Ishikawa (cell line): ENCODE data around the gene S100A6.

Experiments
- CEBPB ChIP-seq: IDR thresholded peaks from 2 replicates; pipeline ENCODE4 v1.6.1; 2012
- CREB1 ChIP-seq: IDR thresholded peaks from 2 replicates; pipeline ENCODE4 v1.6.1; 2012; ENCODE audit warnings: low read depth
- EGR1 ChIP-seq: IDR thresholded peaks from 2 replicates; pipeline ENCODE4 v1.6.1; 2012
- EP300 ChIP-seq: IDR thresholded peaks from 2 replicates; pipeline ENCODE4 v1.6.1; 2012; ENCODE audit warnings: borderline replicate concordance
- FOXM1 ChIP-seq: IDR thresholded peaks from 2 replicates; pipeline ENCODE4 v1.6.1; 2012; ENCODE audit warnings: low read depth, borderline replicate concordance
- NFIC ChIP-seq: IDR thresholded peaks from 2 replicates; pipeline ENCODE4 v1.6.1; 2012
- RAD21 ChIP-seq: IDR thresholded peaks from 2 replicates; pipeline ENCODE4 v1.6.1; 2012; ENCODE audit warnings: low read depth
- TAF1 ChIP-seq: IDR thresholded peaks from 2 replicates; pipeline ENCODE4 v1.6.1; 2012; ENCODE audit warnings: low read depth, mild to moderate bottlenecking
- TCF12 ChIP-seq: IDR thresholded peaks from 2 replicates; pipeline ENCODE4 v1.6.1; 2012; ENCODE audit warnings: low read depth
- TEAD4 ChIP-seq: IDR thresholded peaks from 2 replicates; pipeline ENCODE4 v1.6.1; 2012
- YY1 ChIP-seq: IDR thresholded peaks from 2 replicates; pipeline ENCODE4 v1.6.1; 2012; ENCODE audit warnings: low read depth
- ZBTB7A ChIP-seq: IDR thresholded peaks from 2 replicates; pipeline ENCODE4 v1.6.1; 2012; ENCODE audit warnings: low read depth
- TF ChIP-seq, protein P1 (sequence below): IDR thresholded peaks from 2 replicates; pipeline ENCODE4 v1.6.1; 2012
- TF ChIP-seq, protein P2 (sequence below): IDR thresholded peaks from 2 replicates; pipeline ENCODE4 v1.6.1; 2012
- TF ChIP-seq, protein P3 (sequence below): IDR thresholded peaks from 2 replicates; pipeline ENCODE4 v1.6.1; 2012; ENCODE audit warnings: low read depth, mild to moderate bottlenecking

The S100A6 gene

DNA sequence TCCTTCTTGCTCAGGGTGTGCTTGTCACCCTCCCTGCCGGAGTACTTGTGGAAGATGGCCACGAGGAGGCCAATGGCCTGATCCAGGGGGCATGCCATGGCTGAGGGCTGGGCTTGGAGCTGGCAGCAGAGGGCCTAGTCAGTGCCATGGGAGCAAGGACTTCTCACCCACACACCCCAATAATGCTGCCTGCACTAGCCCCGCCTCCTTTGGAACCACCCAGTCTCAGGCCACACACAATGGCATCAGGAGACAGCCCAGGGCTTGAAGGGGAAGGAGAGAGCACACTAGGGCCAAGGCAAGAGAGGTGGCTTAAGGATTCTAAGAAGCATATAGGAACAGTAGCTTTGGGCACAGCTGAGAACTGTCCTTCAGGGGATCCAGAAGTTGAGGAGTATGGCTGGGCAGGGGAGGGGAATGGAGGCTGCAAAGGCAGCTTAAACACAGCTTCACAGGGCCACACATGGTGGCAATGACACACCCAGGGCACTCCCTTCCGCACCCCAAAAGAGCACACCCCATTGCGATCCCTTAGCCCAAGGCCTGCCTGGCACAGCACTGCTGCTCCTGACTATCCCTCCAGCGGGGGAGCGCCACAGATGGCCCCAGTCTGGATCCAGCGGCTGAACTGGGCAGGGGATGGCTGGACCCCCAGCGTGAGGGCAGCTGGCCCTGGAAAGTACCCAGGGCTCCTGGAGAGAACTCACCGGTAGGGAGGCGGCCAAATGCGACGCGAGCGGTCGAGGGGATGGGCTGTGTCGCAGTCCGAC lies at the start of gene S100A6:
S100A6 (minus strand) TSS at position 750 of the 770 bp plus-strand sequence; CDS start at position 98, 652 bp downstream.
- TF ChIP-seq TCF12: peak; percentile 21; the same call in 1 of the 2 replicates
- no peak for TF ChIP-seq NFIC
- TF ChIP-seq ZBTB7A: peak; percentile 68; the same call in 1 of the 2 replicates
- no peak for TF ChIP-seq EGR1
- no peak for TF ChIP-seq TEAD4
- no peak for TF ChIP-seq CREB1
- no peak for TF ChIP-seq EP300
- no peak for TF ChIP-seq FOXM1
- no peak for TF ChIP-seq RAD21
- TF ChIP-seq, protein P1, sequence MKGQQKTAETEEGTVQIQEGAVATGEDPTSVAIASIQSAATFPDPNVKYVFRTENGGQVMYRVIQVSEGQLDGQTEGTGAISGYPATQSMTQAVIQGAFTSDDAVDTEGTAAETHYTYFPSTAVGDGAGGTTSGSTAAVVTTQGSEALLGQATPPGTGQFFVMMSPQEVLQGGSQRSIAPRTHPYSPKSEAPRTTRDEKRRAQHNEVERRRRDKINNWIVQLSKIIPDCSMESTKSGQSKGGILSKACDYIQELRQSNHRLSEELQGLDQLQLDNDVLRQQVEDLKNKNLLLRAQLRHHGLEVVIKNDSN: no peak
- TF ChIP-seq YY1: 0 out of 2 replicates have a peak, but pooled peaks have one; percentile 24

DNA sequence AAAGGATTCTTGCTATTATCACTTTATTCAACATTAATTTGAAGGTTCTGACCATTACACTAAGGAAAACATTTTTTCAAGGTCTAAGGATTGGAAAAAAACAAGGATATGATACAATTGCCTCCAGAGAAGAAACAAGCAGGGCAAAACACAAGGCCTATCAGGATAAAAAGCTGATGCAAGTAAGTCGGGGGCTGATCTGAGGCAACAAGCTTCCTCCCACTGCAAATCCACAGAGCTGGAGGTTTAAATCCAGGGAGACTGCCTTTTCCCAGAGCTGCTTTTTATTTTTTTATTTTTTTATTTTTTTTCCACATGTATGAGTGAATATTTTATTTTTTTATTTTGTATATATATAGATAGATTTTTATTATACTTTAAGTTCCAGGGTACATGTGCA lies 49.2 kb upstream of the S100A6 start:
- TF ChIP-seq, protein P1: no peak
- TF ChIP-seq CREB1 (no peak), TAF1 (no peak), TCF12 (no peak)

DNA sequence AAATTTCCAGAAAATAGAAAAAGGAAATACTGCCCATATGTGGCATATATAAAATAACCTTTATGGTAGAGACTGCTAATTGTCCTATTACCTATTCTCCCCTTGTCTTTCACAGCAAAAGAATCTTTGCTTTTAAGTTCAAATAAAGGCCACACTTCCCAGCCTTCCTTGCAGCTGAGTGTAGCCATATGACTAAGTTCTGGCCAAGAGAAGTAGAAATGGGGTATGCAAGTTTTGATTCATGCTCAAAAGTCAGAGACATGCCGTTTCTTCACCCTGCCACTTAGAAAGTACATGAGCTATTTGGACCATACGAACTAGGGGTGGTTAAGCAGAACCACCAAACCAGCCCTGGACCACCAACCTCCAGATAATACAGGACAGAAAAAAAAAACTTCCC lies 48.2 kb upstream of the S100A6 start:
- TF ChIP-seq, protein P2, sequence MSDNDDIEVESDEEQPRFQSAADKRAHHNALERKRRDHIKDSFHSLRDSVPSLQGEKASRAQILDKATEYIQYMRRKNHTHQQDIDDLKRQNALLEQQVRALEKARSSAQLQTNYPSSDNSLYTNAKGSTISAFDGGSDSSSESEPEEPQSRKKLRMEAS: no peak
- no peak for TF ChIP-seq YY1
- TF ChIP-seq EP300: no peak
- TF ChIP-seq CREB1: no peak
- TF ChIP-seq NFIC: no peak
- no peak for TF ChIP-seq FOXM1
- TF ChIP-seq TEAD4: no peak
- TF ChIP-seq, protein P3, sequence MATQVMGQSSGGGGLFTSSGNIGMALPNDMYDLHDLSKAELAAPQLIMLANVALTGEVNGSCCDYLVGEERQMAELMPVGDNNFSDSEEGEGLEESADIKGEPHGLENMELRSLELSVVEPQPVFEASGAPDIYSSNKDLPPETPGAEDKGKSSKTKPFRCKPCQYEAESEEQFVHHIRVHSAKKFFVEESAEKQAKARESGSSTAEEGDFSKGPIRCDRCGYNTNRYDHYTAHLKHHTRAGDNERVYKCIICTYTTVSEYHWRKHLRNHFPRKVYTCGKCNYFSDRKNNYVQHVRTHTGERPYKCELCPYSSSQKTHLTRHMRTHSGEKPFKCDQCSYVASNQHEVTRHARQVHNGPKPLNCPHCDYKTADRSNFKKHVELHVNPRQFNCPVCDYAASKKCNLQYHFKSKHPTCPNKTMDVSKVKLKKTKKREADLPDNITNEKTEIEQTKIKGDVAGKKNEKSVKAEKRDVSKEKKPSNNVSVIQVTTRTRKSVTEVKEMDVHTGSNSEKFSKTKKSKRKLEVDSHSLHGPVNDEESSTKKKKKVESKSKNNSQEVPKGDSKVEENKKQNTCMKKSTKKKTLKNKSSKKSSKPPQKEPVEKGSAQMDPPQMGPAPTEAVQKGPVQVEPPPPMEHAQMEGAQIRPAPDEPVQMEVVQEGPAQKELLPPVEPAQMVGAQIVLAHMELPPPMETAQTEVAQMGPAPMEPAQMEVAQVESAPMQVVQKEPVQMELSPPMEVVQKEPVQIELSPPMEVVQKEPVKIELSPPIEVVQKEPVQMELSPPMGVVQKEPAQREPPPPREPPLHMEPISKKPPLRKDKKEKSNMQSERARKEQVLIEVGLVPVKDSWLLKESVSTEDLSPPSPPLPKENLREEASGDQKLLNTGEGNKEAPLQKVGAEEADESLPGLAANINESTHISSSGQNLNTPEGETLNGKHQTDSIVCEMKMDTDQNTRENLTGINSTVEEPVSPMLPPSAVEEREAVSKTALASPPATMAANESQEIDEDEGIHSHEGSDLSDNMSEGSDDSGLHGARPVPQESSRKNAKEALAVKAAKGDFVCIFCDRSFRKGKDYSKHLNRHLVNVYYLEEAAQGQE: no peak
- TF ChIP-seq ZBTB7A: no peak
- no peak for TF ChIP-seq EGR1

DNA sequence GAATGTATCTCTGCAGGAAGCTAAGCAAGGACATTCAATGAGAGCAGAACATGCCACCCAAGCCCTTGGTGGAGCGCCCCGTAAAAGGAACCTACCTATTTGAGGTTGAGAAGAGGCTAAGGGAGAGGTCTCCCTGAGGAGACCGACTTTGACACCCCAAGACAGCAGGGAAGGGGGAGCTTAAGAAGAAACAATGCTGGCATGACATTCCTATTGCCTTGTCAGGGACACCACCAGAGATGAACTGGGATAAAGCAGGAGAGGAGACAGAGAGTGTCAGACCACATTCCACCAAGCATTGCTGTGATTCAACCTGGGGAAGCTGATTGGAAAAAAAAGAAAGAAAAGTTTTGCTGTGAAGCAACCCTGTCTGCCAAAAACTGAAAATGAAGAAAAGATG lies 43.1 kb upstream of the S100A6 start:
- TF ChIP-seq NFIC (no peak), EGR1 (no peak), ZBTB7A (no peak), YY1 (no peak), RAD21 (no peak), CREB1 (no peak), CEBPB (no peak), TEAD4 (no peak), TCF12 (no peak), FOXM1 (no peak), EP300 (no peak), TAF1 (no peak)
- TF ChIP-seq, protein P3: no peak
- TF ChIP-seq, protein P2: no peak
- TF ChIP-seq, protein P1: no peak

DNA sequence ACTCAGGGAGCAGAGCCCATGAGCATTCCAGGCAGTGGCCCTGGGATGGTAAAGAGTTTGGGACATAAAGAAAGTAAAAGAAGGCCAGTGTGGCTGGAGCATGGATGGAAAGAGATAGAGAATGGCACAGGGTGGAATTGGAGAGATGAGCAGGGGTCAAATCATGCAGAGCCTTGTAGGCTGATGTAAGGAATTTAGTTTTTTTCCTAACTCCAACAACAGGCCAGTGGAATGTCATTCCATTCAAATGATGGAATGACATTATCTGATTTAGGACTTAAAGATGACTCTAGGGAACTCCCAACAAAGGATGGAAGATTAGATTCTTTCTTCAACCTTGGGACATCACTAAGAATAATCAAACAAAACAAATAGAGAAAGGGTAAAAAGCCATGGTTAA lies 42.7 kb upstream of the S100A6 start:
- no peak for TF ChIP-seq FOXM1
- no peak for TF ChIP-seq ZBTB7A
- TF ChIP-seq CREB1: no peak
- no peak for TF ChIP-seq EGR1
- TF ChIP-seq YY1: no peak
- TF ChIP-seq, protein P2: no peak
- TF ChIP-seq, protein P3: no peak
- TF ChIP-seq TCF12: no peak
- no peak for TF ChIP-seq EP300
